PFSK-1 (cell line): ENCODE data around the gene CNTN5.

Experiments used
- FOXP2 ChIP-seq: optimal IDR thresholded peaks from 2 replicates; pipeline ENCODE3; 2011; ENCODE audit warnings: borderline replicate concordance, control low read depth, inconsistent platforms; ENCODE audit not compliant: insufficient read depth; ENCODE audit errors: extremely low read length, extremely low read depth
- POLR2AphosphoS5 ChIP-seq: IDR thresholded peaks from 2 replicates; pipeline ENCODE4 v1.6.1; 2012; ENCODE audit warnings: low read depth, mild to moderate bottlenecking, control low read depth, low read length, moderate library complexity
- REST ChIP-seq, 2 experiments: IDR thresholded peaks; 2 replicates each; pipeline versions ENCODE4 v1.6.1 to v1.8.0; 2011 to 2012; ENCODE audit warnings: low read depth in 2 of 2, low read length in 2 of 2, control low read depth in 1 of 2, inconsistent platforms in 1 of 2, mild to moderate bottlenecking in 1 of 2, moderate library complexity in 1 of 2; ENCODE audit not compliant: insufficient read depth in 1 of 2
- SIN3A ChIP-seq: IDR thresholded peaks from 2 replicates; pipeline ENCODE4 v1.6.1; 2012; ENCODE audit warnings: mild to moderate bottlenecking, low read length, moderate library complexity, borderline replicate concordance; ENCODE audit not compliant: insufficient read depth
- TAF1 ChIP-seq: IDR thresholded peaks from 2 replicates; pipeline ENCODE4 v1.6.1; 2012; ENCODE audit warnings: low read length, control low read depth, borderline replicate concordance; ENCODE audit not compliant: insufficient read depth

CNTN5 gene

GRCh38 chr11:100098560-100098959 is 1077.8 kb downstream of the CNTN5 start:
- TF ChIP-seq REST (IDR thresholded peaks at IDR 0.05; ENCODE audit: insufficient read depth in 1 of 2, low read depth in 2 of 2, low read length in 2 of 2) (no peak), TAF1 (no peak), SIN3A (no peak), POLR2AphosphoS5 (no peak), FOXP2 (no peak)

- TF ChIP-seq REST (IDR thresholded peaks at IDR 0.05; ENCODE audit: insufficient read depth in 1 of 2, low read depth in 2 of 2, low read length in 2 of 2) (no peak), TAF1 (no peak), SIN3A (no peak), FOXP2 (no peak)
These were observed 1084.7 kb downstream of the CNTN5 start for GRCh38 chr11:100105255-100105981.

DNA sequence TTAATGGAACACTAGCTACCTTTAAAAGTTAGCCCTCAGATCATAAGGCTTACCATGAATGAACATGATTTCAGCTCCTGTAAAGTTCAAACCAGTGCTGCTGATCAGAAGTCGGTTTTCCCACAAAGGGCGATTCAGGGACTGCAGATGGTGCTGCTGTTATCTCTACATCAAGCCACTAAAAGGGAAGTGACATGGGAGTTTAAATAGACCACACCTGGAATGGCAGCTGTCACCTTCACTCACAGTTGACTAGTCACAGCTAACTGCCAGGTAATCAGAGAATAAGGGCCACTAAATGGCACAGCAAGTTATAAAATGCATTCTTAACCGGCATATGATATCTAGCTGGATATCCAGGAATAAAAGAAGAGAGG is 1085.2 kb downstream of the CNTN5 start:
- TF ChIP-seq POLR2AphosphoS5 (no peak), TAF1 (no peak), FOXP2 (no peak), REST (IDR thresholded peaks at IDR 0.05; ENCODE audit: insufficient read depth in 1 of 2, low read depth in 2 of 2, low read length in 2 of 2) (no peak), SIN3A (no peak)

GRCh38 chr11:100119176-100119575 is 1098.4 kb downstream of the CNTN5 start:
- TF ChIP-seq TAF1 (no peak), FOXP2 (no peak), REST (IDR thresholded peaks at IDR 0.05; ENCODE audit: insufficient read depth in 1 of 2, low read depth in 2 of 2, low read length in 2 of 2) (no peak), POLR2AphosphoS5 (no peak), SIN3A (no peak)

DNA sequence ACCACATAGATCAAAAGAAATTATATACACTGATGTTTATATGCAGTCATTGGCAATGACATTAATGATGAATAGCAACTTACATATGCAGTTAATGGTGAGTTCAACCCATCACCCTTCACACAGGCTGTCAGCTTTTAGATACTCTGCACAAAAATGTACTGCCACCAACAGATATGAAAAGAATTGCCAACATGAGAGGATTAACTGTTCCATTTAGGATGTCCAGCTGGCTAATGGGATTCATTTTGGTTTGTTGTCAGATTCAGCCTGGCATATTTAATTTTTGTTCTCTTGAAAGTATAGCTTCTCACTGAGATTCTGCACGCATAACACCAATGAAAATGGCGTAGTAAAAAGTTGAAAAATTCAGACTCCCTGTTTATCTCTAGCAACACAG is 1112.4 kb downstream of the CNTN5 start:
- TF ChIP-seq FOXP2 (no peak), POLR2AphosphoS5 (no peak), SIN3A (no peak), TAF1 (no peak), REST (IDR thresholded peaks at IDR 0.05; ENCODE audit: insufficient read depth in 1 of 2, low read depth in 2 of 2, low read length in 2 of 2) (no peak)
